IPS-18a (cell line): ENCODE results near the gene CYP24A1.

Experiments used
- H3K27ac ChIP-seq: one replicate; pipeline ENCODE4 v1.5.1; 2013; ENCODE audit warnings: low read length
- H3K27me3 ChIP-seq: one replicate; pipeline ENCODE4 v1.6.1; 2013; ENCODE audit warnings: mild to moderate bottlenecking, low read length; ENCODE audit not compliant: control insufficient read depth, insufficient read depth
- H3K36me3 ChIP-seq: one replicate; pipeline ENCODE4 v1.6.1; 2013; ENCODE audit warnings: low read depth, low read length; ENCODE audit not compliant: control insufficient read depth
- H3K4me1 ChIP-seq: one replicate; pipeline ENCODE4 v1.6.1; 2013; ENCODE audit warnings: low read depth, low read length; ENCODE audit not compliant: control insufficient read depth
- H3K4me3 ChIP-seq: one replicate; pipeline ENCODE4 v1.5.1; 2013; ENCODE audit warnings: low read length
- H3K9ac ChIP-seq: one replicate; pipeline ENCODE4 v1.6.1; 2013; ENCODE audit warnings: mild to moderate bottlenecking, low read length, moderate library complexity
- H3K9me3 ChIP-seq: one replicate; pipeline ENCODE4 v1.6.1; 2013; ENCODE audit warnings: low read depth, low read length; ENCODE audit not compliant: control insufficient read depth

CYP24A1 gene

GRCh38 chr20:54103762-54104600 is 69.8 kb downstream of the CYP24A1 start:
- no peaks in the 10 kb centered on the region for H3K9me3 ChIP-seq
- no peak overlapping the region for H3K4me3 ChIP-seq
- no peaks in the 10 kb centered on the region for H3K27me3 ChIP-seq
- no peaks in the 10 kb centered on the region for H3K36me3 ChIP-seq
- H3K27ac ChIP-seq: no peak overlapping the region
- H3K4me1 ChIP-seq: no peaks in the 10 kb centered on the region
- H3K9ac ChIP-seq: no peak overlapping the region
